M059J (cell line): ENCODE results near the gene PARP9. TPM values are rescaled to one million over a fixed set of nuclear protein-coding genes. Genes with fewer than 3 reads are reported as not detected.
"Not testable (repeated sequence)": the region's sequence is repeated elsewhere in the genome, so short reads cannot be mapped to it uniquely, and the experiment has no call there.

Source experiments
- DNase-seq: peaks from one replicate; pipeline ENCODE4 v3.0.0-alpha.2; 2012; ENCODE audit warnings: low read depth
- total RNA-seq: library from RNA; depleted of rRNA; stranded (reverse); fragments of >200 nt; shearing (Covaris generic); gene quantifications from 2 replicates; pipeline ENCODE4 v1.2.3, GENCODE V29; 2014

The PARP9 gene
- total RNA-seq, 1 experiment from 2014 or later, result 192 TPM

DNA sequence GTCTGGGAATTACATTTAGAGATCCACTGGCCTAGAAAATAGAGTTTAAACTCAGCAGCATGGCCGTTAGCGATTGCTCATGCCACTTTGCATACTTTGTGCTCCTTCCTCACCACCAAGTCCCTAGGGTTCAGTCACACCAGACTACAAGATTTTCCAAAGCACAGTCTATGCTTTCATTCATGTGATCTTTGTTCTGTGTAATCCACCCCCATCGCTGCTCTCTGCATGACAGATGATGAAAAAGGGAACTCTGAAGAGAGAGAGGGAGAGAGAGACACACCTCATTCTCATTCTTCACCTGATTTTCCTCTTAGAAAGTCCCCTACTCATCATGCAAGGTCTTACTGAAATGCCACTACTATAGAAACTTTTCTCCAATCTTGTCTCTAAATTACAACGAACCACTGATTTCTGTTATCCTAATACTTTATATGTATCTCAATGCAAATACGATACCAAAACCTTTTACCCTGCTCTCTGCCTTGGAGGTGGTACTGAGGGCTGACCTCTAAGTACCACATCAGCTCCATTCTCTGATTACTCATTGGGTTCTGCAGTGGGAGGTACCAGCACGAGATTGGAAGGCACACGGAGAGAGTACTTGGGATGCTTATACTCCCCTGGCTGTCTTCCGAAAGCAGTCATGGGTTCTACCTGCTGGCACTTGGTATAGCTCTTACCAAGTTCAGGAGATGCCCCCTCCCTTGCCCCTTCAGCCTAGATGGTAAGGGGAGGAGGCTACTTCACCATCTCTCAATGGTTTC, 12.3 kb upstream of the PARP9 start:
- DNase-seq, result peak; percentile 29

- DNase-seq, result peak; percentile 96
Measured at GRCh38 chr3:122572940-122573412, 8.9 kb upstream of the PARP9 start.

- no peak for DNase-seq
Measured at GRCh38 chr3:122568755-122569154, 4.7 kb upstream of the PARP9 start.

- not testable (repeated sequence) for DNase-seq
Measured at GRCh38 chr3:122568131-122568530, 4.0 kb upstream of the PARP9 start.

DNA sequence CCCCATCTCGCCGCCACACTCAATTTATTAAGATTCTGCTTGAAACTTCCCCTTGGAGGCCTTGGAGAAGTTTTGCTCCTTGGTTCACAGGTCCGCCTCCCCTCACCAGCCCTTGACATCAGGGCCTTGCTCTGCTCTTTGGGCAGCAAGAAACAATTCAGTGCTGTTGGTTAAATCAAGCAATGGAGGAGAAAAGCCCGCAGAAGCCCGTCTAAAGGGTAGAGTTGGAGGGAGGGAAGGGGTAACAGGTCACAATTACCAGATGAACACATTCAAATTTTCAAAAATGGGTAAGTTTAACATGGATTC, 429 bp downstream of the PARP9 start:
- DNase-seq, result peak; percentile 41

DNA sequence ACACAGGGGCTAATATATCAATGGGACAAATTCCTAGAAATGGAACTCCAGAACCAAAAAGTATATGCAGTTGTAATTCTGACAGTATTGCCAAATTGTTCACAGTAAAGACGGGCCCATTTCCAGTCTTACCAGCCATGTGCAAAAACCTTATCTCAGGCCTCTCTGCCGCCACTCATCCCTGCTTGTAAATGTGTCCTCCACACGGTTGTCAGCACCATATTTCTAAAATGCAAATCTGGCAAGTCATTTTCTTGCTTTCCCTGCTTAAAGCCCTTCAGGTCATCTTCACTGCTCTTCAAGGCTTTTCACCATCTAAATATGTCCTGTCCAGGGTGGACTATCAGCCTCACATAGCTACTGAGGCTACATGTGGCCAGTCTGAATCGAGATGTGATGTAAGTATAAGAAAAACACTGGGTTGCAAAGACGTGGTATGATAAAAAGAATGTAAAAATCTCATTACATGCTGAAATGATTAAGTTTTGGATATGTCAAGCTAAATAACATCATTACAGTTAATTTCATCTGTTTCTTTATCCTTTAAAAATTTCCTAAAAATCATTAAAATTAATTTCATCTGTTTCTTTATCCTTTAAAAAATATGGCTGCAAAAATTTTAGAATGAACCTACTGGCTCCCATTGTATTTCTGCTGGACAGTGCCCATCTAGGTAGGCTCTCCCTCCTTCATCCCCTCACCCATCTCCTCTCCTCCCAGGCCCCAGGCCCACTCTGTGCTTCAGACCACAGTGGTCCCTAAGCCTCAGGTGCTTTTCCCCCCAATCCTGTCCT, 980 bp downstream of the PARP9 start:
- DNase-seq, result no peak

- DNase-seq, result peak; percentile 77
Measured at GRCh38 chr3:122560680-122561079, 3.4 kb downstream of the PARP9 start.

GRCh38 chr3:122559906-122560305, 4.2 kb downstream of the PARP9 start:
- DNase-seq, result no peak

- no peak for DNase-seq
Measured at GRCh38 chr3:122558605-122559004, 5.5 kb downstream of the PARP9 start.

- DNase-seq, result no peak
Measured at GRCh38 chr3:122557356-122557755, 6.7 kb downstream of the PARP9 start.

DNA sequence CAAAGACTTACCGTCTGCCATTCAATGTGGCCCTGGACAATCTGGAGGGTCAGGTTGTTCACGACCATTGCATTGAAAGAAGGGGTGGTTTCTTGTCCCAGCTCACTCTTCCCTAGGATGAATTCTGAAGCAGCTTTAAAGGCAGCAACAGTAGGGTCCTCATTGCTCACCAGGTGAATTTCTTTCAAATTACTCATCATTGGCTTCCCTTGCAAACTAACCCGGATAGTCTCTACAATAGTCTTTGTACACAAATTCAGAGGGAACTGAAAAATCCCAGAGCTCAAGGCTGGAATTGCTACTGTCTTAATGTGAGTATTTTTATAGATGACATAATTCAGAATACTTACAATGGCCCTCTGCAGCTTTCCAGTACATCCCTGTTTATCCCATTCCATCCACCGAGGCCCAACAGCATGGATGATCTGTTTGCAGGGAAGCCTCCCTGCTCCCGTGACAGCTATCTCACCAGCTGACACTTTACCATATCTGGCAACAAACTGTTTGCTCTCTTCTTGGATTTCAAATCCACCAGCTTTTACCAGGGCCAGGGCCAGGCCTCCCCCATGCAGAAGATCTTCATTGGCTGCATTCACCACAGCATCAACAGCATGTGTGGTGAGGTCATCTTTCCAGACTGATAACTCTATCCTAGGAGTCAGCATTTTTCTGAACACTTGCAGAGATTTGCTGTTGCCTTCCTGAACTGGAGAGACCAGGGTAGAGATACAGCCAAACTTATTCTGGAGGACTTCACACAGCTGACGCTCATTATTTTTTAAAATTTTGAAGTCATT, 8.6 kb downstream of the PARP9 start:
- DNase-seq, result peak; percentile 66

DNA sequence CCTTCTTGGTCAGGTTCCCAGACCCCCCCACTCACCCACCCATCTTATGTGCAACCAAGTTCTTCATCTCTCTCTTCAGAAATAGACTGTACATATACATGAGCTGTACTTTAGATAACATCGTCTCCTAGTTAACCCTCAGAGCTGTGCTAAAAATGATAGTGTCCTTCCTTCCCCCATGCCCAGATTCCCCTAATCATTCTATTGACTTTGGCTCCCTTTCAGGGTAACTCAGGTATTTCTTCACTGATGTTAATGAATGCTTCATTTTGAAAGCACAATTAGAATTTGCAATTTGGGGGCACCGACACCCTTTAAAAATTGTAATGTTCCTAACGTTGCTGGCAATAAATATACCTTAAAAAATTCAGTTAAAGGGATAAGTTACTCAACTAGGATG, 10.9 kb downstream of the PARP9 start:
- DNase-seq, result no peak

GRCh38 chr3:122548619-122549018, 15.5 kb downstream of the PARP9 start:
- DNase-seq, result no peak

DNA sequence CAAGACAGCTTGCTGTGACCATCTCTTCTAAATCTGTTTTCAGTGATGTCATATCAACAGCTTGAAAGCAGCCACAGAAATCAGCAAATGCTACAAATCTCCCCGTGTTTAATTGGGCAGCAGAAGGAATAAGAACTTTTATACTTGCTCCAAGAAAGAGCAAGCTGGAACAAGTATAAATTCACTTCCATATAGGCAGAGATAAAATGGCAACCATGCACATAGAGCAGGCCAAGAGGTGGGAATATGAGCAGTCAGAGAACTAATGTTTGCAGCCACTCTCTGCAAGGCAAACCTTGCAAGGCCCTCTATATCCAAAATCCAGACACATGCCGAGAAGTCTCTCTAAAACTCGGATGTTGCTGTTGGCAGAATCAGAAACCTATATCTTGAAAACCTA, 16.0 kb downstream of the PARP9 start:
- DNase-seq, result no peak

- DNase-seq, result no peak
Measured at GRCh38 chr3:122546151-122546550, 17.9 kb downstream of the PARP9 start.

DNA sequence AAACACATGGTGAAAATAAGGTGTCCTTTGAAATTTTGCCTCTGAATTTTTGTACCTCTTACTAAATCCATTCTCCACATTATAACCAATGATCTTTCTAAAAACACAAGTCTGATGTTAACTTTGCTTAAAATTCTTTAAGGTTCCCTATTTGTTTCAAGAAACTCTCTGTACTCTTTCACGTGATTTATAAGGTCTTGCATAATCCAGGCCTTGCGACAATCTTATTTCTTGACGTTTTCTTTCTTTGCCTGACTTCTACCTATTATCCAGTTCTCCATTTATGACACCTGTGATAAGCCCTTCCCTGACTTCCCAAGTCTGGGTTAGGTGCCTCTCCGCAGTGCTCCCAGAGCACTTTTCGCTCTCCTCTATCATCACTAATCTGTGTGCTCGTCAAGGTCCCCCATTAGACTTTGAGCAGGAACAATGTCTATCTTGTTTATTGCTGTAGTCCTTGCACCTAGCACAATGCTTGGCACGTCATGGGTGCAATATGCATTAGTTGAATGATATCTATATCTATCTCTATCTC, 25.1 kb downstream of the PARP9 start:
- no peak for DNase-seq

GRCh38 chr3:122536632-122537001, 27.5 kb downstream of the PARP9 start:
- no peak for DNase-seq

- peak; percentile 27 for DNase-seq
Measured at GRCh38 chr3:122535964-122536631, 28.0 kb downstream of the PARP9 start.

DNA sequence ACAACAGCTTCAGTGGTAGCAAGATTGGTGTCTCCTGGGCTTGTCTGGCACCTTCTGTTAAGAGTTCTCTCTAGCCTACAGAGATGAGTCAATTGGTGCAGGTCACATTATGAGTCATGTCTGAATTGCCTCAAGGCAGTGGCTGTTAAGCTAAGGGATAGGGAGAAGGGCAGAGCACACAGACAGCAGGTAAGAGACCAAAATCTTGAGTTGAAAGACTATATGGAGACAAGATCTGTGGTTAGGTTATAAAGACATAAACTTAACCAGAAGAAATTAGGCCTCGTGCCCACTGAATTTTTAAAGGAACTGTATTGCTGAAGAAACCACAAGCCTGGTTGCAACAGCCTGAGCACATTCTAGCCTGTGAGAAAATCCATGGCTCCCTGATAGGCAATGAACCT, 30.2 kb downstream of the PARP9 start:
- peak; percentile 100 for DNase-seq

GRCh38 chr3:122533480-122533879, 30.6 kb downstream of the PARP9 start:
- DNase-seq, result no peak

DNA sequence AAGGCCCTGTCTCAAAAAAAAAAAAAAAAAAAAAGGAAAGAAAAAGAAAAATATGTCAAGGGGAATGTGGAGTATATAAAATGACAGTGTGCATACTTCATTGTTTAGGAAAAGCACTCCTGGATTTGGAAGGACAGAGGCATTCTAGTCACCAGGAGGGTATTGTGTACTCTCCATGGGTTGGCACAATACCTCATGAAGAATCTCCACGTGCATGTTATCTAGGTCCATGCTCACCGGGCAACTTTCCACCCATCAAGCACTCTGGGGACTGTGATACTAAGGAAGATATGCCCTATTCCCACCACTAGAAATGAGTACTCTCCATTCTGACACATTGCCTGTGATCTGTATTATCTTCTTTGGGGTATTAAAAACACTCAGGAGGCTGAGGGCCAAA, 33.9 kb downstream of the PARP9 start:
- no peak for DNase-seq

DNA sequence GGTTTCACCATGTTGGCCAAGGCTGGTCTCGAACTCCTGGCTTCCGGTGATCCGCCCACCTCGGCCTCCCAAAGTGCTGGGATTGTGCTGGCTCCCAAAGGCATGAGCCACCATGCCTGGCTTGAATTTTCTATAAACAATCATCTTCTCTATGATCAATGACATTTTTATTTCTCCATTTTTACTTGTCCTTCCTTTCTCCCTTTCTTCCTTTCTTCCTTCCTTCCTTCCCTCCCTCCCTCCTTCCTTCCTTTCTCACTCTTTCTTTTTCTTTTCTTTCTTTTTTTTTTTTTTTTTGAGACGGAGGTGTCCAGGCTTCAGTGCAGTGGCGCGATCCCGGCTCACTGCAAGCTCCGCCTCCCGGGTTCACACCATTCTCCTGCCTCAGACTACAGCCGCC, 40.8 kb downstream of the PARP9 start:
- DNase-seq, result no peak
